KBM-7 (cell line): ENCODE data around the gene PPP3CA.
"Not testable (repeated sequence)": the region's sequence is repeated elsewhere in the genome, so short reads cannot be mapped to it uniquely, and the experiment has no call there.

Experiments used
- DNase-seq: peaks from one replicate; pipeline ENCODE4 v3.0.0-alpha.2; 2015
- in situ Hi-C: fragments of 300-500 bp; cut with MboI; formaldehyde crosslinking; loops from 2 replicates; pipeline ENCODE4 v1.14.3; 2020; ENCODE audit warnings: low sequenced_read_pairs, low pct_unique_long_range_greater_than_20kb, mixed read lengths

PPP3CA gene

GRCh38 chr4:101009471-101009870 is 337.9 kb downstream of the PPP3CA start:
- no peak for DNase-seq
- in situ Hi-C loops, result no loop called here

- DNase-seq, result no peak
- in situ Hi-C loops, result no loop called here
Measured at GRCh38 chr4:101008503-101008902, 338.8 kb downstream of the PPP3CA start.

- in situ Hi-C loops, result no loop called here
- no peak for DNase-seq
Measured at GRCh38 chr4:101005659-101006058, 341.7 kb downstream of the PPP3CA start.

- DNase-seq, result no peak
- in situ Hi-C loops, result no loop called here
Measured at GRCh38 chr4:101000496-101000895, 346.8 kb downstream of the PPP3CA start.

GRCh38 chr4:100995671-100996070 is 351.7 kb downstream of the PPP3CA start:
- in situ Hi-C loops, result no loop called here
- no peak for DNase-seq

GRCh38 chr4:100995002-100995401 is 352.3 kb downstream of the PPP3CA start:
- DNase-seq, in situ Hi-C loops: not testable (repeated sequence)

- DNase-seq, in situ Hi-C loops: not testable (repeated sequence)
Measured at GRCh38 chr4:100991332-100992069, 355.8 kb downstream of the PPP3CA start.

GRCh38 chr4:100989401-100989800 is 357.9 kb downstream of the PPP3CA start:
- no peak for DNase-seq
- in situ Hi-C loops, result no loop called here

- in situ Hi-C loops, result no loop called here
- DNase-seq, result no peak
Measured at GRCh38 chr4:100988876-100989275, 358.4 kb downstream of the PPP3CA start.

GRCh38 chr4:100986360-100986868 is 360.9 kb downstream of the PPP3CA start:
- DNase-seq, result no peak
- in situ Hi-C loops, result no loop called here

GRCh38 chr4:100985576-100985975 is 361.8 kb downstream of the PPP3CA start:
- in situ Hi-C loops, result no loop called here
- DNase-seq, result no peak

GRCh38 chr4:100984901-100985300 is 362.4 kb downstream of the PPP3CA start:
- no peak for DNase-seq
- in situ Hi-C loops, result no loop called here

GRCh38 chr4:100983426-100983825 is 363.9 kb downstream of the PPP3CA start:
- in situ Hi-C loops, result no loop called here
- no peak for DNase-seq

GRCh38 chr4:100982345-100982744 is 365.0 kb downstream of the PPP3CA start:
- in situ Hi-C loops, result no loop called here
- no peak for DNase-seq

- DNase-seq, result peak; percentile 69
- in situ Hi-C loops, result no loop called here
Measured at GRCh38 chr4:100981447-100982204, 365.7 kb downstream of the PPP3CA start.

- in situ Hi-C loops, result no loop called here
Measured at GRCh38 chr4:100979736-100980135, 367.6 kb downstream of the PPP3CA start.

GRCh38 chr4:100977746-100978397 is 369.5 kb downstream of the PPP3CA start:
- in situ Hi-C loops, result no loop called here
- no peak for DNase-seq

More at GRCh38 chr4:100979736-100980135, 367.6 kb downstream of the PPP3CA start:
- no peak for DNase-seq

GRCh38 chr4:100977274-100977673 is 370.1 kb downstream of the PPP3CA start:
- in situ Hi-C loops, result no loop called here
- no peak for DNase-seq
